GM23338 (cell line): ENCODE measurements around the gene ACSF2. TPM values are rescaled to one million over a fixed set of nuclear protein-coding genes. Genes with fewer than 3 reads are reported as not detected.

Experiments used
- CREB1 ChIP-seq: fragments of 250-450 bp; sonication (Bioruptor Pico); IDR thresholded peaks from 2 replicates; pipeline ENCODE4 v1.5.0; 2020; ENCODE audit warnings: low read depth, mild to moderate bottlenecking, moderate library complexity
- EZH2 ChIP-seq: fragments of 200-600 bp; sonication (generic); IDR thresholded peaks from one replicate; pipeline ENCODE4 v1.8.0; 2017; ENCODE audit warnings: antibody characterized with exemption, mild to moderate bottlenecking, low read depth; ENCODE audit not compliant: unreplicated experiment
- EZH2phosphoT487 ChIP-seq: fragments of 200-600 bp; sonication (generic); IDR thresholded peaks from one replicate; pipeline ENCODE4 v1.8.1; 2018; ENCODE audit warnings: antibody characterized with exemption; ENCODE audit not compliant: unreplicated experiment
- JUNB ChIP-seq: IDR thresholded peaks from one replicate; pipeline ENCODE4 v1.6.1; 2016; ENCODE audit warnings: antibody characterized with exemption; ENCODE audit not compliant: unreplicated experiment
- NANOG ChIP-seq: IDR thresholded peaks from 2 replicates; pipeline ENCODE4 v1.6.1; 2016; ENCODE audit warnings: antibody characterized with exemption, borderline replicate concordance
- POLR2AphosphoS5 ChIP-seq: IDR thresholded peaks from 2 replicates; pipeline ENCODE4 v1.6.1; 2016; ENCODE audit warnings: antibody characterized with exemption, low read depth
- STAT1 ChIP-seq: IDR thresholded peaks from one replicate; pipeline ENCODE4 v1.6.1; 2016; ENCODE audit warnings: antibody characterized with exemption; ENCODE audit not compliant: unreplicated experiment
- ZNF114 ChIP-seq: fragments of 250-450 bp; sonication (Bioruptor Pico); IDR thresholded peaks from 2 replicates; pipeline ENCODE4 v1.5.0; 2020; ENCODE audit warnings: mild to moderate bottlenecking, moderate library complexity
- ZNF331 ChIP-seq: fragments of 250-450 bp; sonication (Bioruptor Pico); IDR thresholded peaks from 2 replicates; pipeline ENCODE4 v1.5.0; 2020; ENCODE audit warnings: low read depth, mild to moderate bottlenecking, moderate library complexity
- polyA plus RNA-seq: library from polyadenylated mRNA; unstranded; fragments of >200 nt; fragmentation: Nextera tagmentation; extraction: Ambion mirVana; gene quantifications from 2 replicates; pipeline ENCODE4 v1.2.1, GENCODE V29; 2016
- total RNA-seq: library from RNA; depleted of rRNA; stranded (reverse); fragments of >200 nt; shearing (Covaris generic); gene quantifications from 2 replicates; pipeline ENCODE4 v1.2.3, GENCODE V29; 2014
- TF ChIP-seq, protein P1 (sequence below), 2 experiments: fragments of 200-600 bp in 1 of 2; sonication (generic) in 1 of 2; conservative IDR thresholded peaks; 2 replicates each; pipeline versions ENCODE4 v1.5.1 to v1.6.1; 2016 to 2017; ENCODE audit warnings: antibody characterized with exemption in 2 of 2, low read depth in 2 of 2, mild to moderate bottlenecking in 2 of 2, moderate library complexity in 1 of 2
- TF ChIP-seq, protein P2 (sequence below): IDR thresholded peaks from one replicate; pipeline ENCODE4 v1.6.1; 2018; ENCODE audit warnings: antibody characterized with exemption; ENCODE audit not compliant: unreplicated experiment
- TF ChIP-seq, protein P3 (sequence below): IDR thresholded peaks from 2 replicates; pipeline ENCODE4 v1.6.1; 2016; ENCODE audit warnings: antibody characterized with exemption

Gene ACSF2
- total and polyA plus RNA-seq, 2 experiments from 2014 or later: 6.9 to 12.4 TPM

DNA sequence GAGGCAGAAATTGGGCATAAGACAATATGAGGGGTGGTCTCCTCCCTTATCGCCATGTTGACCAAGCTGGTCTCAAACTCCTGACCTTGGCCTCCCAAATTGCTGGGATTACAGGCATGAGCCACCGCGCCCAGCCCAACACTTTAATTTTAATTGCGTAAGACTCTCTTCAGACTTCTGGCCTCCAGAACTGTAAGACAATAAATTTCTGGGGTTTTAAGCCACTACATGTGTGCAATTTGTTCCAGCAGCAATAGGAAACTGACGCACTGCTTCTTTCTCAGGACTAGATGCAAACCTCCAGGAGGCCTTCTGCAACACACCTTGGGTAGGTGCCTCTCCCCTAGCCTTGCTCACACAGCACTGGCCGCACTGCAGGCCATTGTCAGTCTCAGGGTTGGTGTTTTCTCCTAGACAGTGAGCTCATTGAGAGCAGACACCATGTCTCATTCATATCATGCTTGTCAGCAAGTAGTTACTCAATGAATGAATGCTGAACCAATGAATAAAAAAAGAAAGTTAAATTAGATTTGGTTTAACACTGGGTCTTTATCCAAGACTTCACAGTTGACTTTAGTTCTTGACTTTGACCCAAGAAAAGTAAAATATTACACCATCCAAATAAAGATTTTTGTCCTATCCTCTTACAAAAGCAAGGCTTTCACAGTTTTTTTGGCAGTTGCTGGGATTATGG lies 5.5 kb upstream of the ACSF2 start (continued):
- TF ChIP-seq, protein P1, sequence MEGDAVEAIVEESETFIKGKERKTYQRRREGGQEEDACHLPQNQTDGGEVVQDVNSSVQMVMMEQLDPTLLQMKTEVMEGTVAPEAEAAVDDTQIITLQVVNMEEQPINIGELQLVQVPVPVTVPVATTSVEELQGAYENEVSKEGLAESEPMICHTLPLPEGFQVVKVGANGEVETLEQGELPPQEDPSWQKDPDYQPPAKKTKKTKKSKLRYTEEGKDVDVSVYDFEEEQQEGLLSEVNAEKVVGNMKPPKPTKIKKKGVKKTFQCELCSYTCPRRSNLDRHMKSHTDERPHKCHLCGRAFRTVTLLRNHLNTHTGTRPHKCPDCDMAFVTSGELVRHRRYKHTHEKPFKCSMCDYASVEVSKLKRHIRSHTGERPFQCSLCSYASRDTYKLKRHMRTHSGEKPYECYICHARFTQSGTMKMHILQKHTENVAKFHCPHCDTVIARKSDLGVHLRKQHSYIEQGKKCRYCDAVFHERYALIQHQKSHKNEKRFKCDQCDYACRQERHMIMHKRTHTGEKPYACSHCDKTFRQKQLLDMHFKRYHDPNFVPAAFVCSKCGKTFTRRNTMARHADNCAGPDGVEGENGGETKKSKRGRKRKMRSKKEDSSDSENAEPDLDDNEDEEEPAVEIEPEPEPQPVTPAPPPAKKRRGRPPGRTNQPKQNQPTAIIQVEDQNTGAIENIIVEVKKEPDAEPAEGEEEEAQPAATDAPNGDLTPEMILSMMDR (conservative IDR thresholded peaks at IDR 0.05; ENCODE audit: low read depth in 2 of 2): no peak
- TF ChIP-seq NANOG (no peak), CREB1 (CRISPR knock-in tag) (no peak), ZNF331 (no peak), ZNF114 (CRISPR knock-in tag) (no peak), JUNB (no peak), STAT1 (no peak), POLR2AphosphoS5 (no peak), EZH2phosphoT487 (no peak), EZH2 (no peak)
- TF ChIP-seq, protein P2, sequence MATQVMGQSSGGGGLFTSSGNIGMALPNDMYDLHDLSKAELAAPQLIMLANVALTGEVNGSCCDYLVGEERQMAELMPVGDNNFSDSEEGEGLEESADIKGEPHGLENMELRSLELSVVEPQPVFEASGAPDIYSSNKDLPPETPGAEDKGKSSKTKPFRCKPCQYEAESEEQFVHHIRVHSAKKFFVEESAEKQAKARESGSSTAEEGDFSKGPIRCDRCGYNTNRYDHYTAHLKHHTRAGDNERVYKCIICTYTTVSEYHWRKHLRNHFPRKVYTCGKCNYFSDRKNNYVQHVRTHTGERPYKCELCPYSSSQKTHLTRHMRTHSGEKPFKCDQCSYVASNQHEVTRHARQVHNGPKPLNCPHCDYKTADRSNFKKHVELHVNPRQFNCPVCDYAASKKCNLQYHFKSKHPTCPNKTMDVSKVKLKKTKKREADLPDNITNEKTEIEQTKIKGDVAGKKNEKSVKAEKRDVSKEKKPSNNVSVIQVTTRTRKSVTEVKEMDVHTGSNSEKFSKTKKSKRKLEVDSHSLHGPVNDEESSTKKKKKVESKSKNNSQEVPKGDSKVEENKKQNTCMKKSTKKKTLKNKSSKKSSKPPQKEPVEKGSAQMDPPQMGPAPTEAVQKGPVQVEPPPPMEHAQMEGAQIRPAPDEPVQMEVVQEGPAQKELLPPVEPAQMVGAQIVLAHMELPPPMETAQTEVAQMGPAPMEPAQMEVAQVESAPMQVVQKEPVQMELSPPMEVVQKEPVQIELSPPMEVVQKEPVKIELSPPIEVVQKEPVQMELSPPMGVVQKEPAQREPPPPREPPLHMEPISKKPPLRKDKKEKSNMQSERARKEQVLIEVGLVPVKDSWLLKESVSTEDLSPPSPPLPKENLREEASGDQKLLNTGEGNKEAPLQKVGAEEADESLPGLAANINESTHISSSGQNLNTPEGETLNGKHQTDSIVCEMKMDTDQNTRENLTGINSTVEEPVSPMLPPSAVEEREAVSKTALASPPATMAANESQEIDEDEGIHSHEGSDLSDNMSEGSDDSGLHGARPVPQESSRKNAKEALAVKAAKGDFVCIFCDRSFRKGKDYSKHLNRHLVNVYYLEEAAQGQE: no peak
- TF ChIP-seq, protein P3, sequence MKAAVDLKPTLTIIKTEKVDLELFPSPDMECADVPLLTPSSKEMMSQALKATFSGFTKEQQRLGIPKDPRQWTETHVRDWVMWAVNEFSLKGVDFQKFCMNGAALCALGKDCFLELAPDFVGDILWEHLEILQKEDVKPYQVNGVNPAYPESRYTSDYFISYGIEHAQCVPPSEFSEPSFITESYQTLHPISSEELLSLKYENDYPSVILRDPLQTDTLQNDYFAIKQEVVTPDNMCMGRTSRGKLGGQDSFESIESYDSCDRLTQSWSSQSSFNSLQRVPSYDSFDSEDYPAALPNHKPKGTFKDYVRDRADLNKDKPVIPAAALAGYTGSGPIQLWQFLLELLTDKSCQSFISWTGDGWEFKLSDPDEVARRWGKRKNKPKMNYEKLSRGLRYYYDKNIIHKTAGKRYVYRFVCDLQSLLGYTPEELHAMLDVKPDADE: no peak
